ENCODE data around the gene RTN4RL1.

DNA sequence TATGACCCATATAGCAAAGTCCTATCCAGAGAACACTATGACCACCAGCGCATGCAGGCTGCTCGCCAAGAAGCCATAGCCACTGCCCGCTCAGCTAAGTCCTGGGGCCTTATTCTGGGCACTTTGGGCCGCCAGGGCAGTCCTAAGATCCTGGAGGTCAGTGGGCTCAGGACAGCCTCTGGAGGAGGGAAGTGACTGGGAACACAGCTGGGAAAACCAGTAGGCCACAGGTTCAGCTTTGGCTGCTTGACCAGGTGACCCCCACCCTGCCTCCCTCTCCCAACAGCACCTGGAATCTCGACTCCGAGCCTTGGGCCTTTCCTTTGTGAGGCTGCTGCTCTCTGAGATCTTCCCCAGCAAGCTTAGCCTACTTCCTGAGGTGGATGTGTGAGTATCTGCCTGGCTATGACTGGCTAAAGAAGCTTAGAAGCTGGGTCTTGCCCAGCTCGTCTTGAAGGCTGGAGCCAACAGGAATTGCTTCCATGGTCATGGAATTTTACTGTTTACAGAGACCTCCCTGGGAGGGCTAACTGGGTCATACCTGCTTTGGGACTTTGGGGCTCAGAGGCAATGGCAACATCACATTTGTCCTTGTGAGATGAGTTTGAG, 15.2 kb upstream of the RTN4RL1 start:
- TF ChIP-seq, protein P1, sequence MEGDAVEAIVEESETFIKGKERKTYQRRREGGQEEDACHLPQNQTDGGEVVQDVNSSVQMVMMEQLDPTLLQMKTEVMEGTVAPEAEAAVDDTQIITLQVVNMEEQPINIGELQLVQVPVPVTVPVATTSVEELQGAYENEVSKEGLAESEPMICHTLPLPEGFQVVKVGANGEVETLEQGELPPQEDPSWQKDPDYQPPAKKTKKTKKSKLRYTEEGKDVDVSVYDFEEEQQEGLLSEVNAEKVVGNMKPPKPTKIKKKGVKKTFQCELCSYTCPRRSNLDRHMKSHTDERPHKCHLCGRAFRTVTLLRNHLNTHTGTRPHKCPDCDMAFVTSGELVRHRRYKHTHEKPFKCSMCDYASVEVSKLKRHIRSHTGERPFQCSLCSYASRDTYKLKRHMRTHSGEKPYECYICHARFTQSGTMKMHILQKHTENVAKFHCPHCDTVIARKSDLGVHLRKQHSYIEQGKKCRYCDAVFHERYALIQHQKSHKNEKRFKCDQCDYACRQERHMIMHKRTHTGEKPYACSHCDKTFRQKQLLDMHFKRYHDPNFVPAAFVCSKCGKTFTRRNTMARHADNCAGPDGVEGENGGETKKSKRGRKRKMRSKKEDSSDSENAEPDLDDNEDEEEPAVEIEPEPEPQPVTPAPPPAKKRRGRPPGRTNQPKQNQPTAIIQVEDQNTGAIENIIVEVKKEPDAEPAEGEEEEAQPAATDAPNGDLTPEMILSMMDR (IDR thresholded peaks at IDR 0.05): no peak
- no peak for TF ChIP-seq POLR2A (IDR thresholded peaks at IDR 0.05)

Data from heart left ventricle (tissue), 13 donors.